ENCODE data around the gene PRKCA.
"Not testable (repeated sequence)": the region's sequence is repeated elsewhere in the genome, so short reads cannot be mapped to it uniquely, and the experiment has no call there.

PRKCA gene

GRCh38 chr17:66341462-66341861 is 39.0 kb downstream of the PRKCA start:
- no peaks in the 10 kb centered on the region for H3K27me3 ChIP-seq (ENCODE audit: insufficient read depth, low read length)

GRCh38 chr17:66342263-66342662 is 39.9 kb downstream of the PRKCA start:
- not testable (repeated sequence) for H2AFZ ChIP-seq (ENCODE audit: low read depth, low read length); H3K36me3 ChIP-seq (ENCODE audit: insufficient read depth, low read length); H3K4me1 ChIP-seq (ENCODE audit: insufficient read depth, low read length); H3K9me3 ChIP-seq (ENCODE audit: low read length); H3K4me3 ChIP-seq (ENCODE audit: low read length); H3K27me3 ChIP-seq (ENCODE audit: insufficient read depth, low read length)

More at GRCh38 chr17:66341462-66341861, 39.0 kb downstream of the PRKCA start:
- Histone ChIP-seq H3K4me1 (ENCODE audit: insufficient read depth, low read length) (peaks cover 6% of the 10 kb centered on the region), H3K36me3 (ENCODE audit: insufficient read depth, low read length) (no peaks in the 10 kb centered on the region), H2AFZ (ENCODE audit: low read depth, low read length) (no peak overlapping the region), H3K9me3 (ENCODE audit: low read length) (no peaks in the 10 kb centered on the region), H3K4me3 (ENCODE audit: low read length) (no peak overlapping the region)

GRCh38 chr17:66343531-66344078 is 41.2 kb downstream of the PRKCA start:
- Histone ChIP-seq H2AFZ (ENCODE audit: low read depth, low read length) (no peak overlapping the region), H3K9me3 (ENCODE audit: low read length) (no peaks in the 10 kb centered on the region), H3K27me3 (ENCODE audit: insufficient read depth, low read length) (no peaks in the 10 kb centered on the region), H3K4me3 (ENCODE audit: low read length) (no peak overlapping the region), H3K4me1 (ENCODE audit: insufficient read depth, low read length) (peaks cover 11% of the 10 kb centered on the region), H3K36me3 (ENCODE audit: insufficient read depth, low read length) (no peaks in the 10 kb centered on the region)

- no peak overlapping the region for H3K4me3 ChIP-seq (ENCODE audit: low read length)
- H2AFZ ChIP-seq (ENCODE audit: low read depth, low read length), result no peak overlapping the region
- H3K27me3 ChIP-seq (ENCODE audit: insufficient read depth, low read length), result no peaks in the 10 kb centered on the region
- no peaks in the 10 kb centered on the region for H3K9me3 ChIP-seq (ENCODE audit: low read length)
- H3K4me1 ChIP-seq (ENCODE audit: insufficient read depth, low read length), result peaks cover 13% of the 10 kb centered on the region
- H3K36me3 ChIP-seq (ENCODE audit: insufficient read depth, low read length), result no peaks in the 10 kb centered on the region
Measured at GRCh38 chr17:66344473-66344872, 42.1 kb downstream of the PRKCA start.

GRCh38 chr17:66345264-66345663 is 42.9 kb downstream of the PRKCA start:
- H3K4me1 ChIP-seq (ENCODE audit: insufficient read depth, low read length), result peaks cover 13% of the 10 kb centered on the region
- H3K4me3 ChIP-seq (ENCODE audit: low read length), result no peak overlapping the region
- no peaks in the 10 kb centered on the region for H3K9me3 ChIP-seq (ENCODE audit: low read length)
- no peaks in the 10 kb centered on the region for H3K36me3 ChIP-seq (ENCODE audit: insufficient read depth, low read length)
- H3K27me3 ChIP-seq (ENCODE audit: insufficient read depth, low read length), result no peaks in the 10 kb centered on the region
- no peak overlapping the region for H2AFZ ChIP-seq (ENCODE audit: low read depth, low read length)

GRCh38 chr17:66345949-66346638 is 43.7 kb downstream of the PRKCA start:
- H3K36me3 ChIP-seq (ENCODE audit: insufficient read depth, low read length); H3K9me3 ChIP-seq (ENCODE audit: low read length); H3K27me3 ChIP-seq (ENCODE audit: insufficient read depth, low read length); H3K4me3 ChIP-seq (ENCODE audit: low read length); H2AFZ ChIP-seq (ENCODE audit: low read depth, low read length): not testable (repeated sequence)
- H3K4me1 ChIP-seq (ENCODE audit: insufficient read depth, low read length), result peaks cover 13% of the 10 kb centered on the region

- Histone ChIP-seq H3K9me3 (ENCODE audit: low read length) (no peaks in the 10 kb centered on the region), H2AFZ (ENCODE audit: low read depth, low read length) (no peak overlapping the region), H3K4me3 (ENCODE audit: low read length) (no peak overlapping the region), H3K27me3 (ENCODE audit: insufficient read depth, low read length) (no peaks in the 10 kb centered on the region), H3K36me3 (ENCODE audit: insufficient read depth, low read length) (no peaks in the 10 kb centered on the region), H3K4me1 (ENCODE audit: insufficient read depth, low read length) (peaks cover 13% of the 10 kb centered on the region)
Measured at GRCh38 chr17:66347661-66348514, 45.5 kb downstream of the PRKCA start.

GRCh38 chr17:66348584-66349165 is 46.3 kb downstream of the PRKCA start:
- H3K9me3 ChIP-seq (ENCODE audit: low read length), result no peaks in the 10 kb centered on the region
- H3K36me3 ChIP-seq (ENCODE audit: insufficient read depth, low read length), result no peaks in the 10 kb centered on the region
- no peak overlapping the region for H2AFZ ChIP-seq (ENCODE audit: low read depth, low read length)
- H3K27me3 ChIP-seq (ENCODE audit: insufficient read depth, low read length), result no peaks in the 10 kb centered on the region
- H3K4me3 ChIP-seq (ENCODE audit: low read length), result no peak overlapping the region
- H3K4me1 ChIP-seq (ENCODE audit: insufficient read depth, low read length), result peaks cover 13% of the 10 kb centered on the region

GRCh38 chr17:66349521-66350254 is 47.3 kb downstream of the PRKCA start:
- no peak overlapping the region for H3K4me3 ChIP-seq (ENCODE audit: low read length)

GRCh38 chr17:66350576-66350975 is 48.2 kb downstream of the PRKCA start:
- H2AFZ ChIP-seq (ENCODE audit: low read depth, low read length), result not testable (repeated sequence)

More at GRCh38 chr17:66349521-66350254, 47.3 kb downstream of the PRKCA start:
- Histone ChIP-seq H3K36me3 (ENCODE audit: insufficient read depth, low read length) (no peaks in the 10 kb centered on the region), H3K9me3 (ENCODE audit: low read length) (no peaks in the 10 kb centered on the region), H3K4me1 (ENCODE audit: insufficient read depth, low read length) (peaks cover 13% of the 10 kb centered on the region), H2AFZ (ENCODE audit: low read depth, low read length) (no peak overlapping the region), H3K27me3 (ENCODE audit: insufficient read depth, low read length) (no peaks in the 10 kb centered on the region)

GRCh38 chr17:66351033-66351432 is 48.6 kb downstream of the PRKCA start:
- no peaks in the 10 kb centered on the region for H3K36me3 ChIP-seq (ENCODE audit: insufficient read depth, low read length)
- H3K4me1 ChIP-seq (ENCODE audit: insufficient read depth, low read length), result peaks cover 9% of the 10 kb centered on the region
- no peaks in the 10 kb centered on the region for H3K9me3 ChIP-seq (ENCODE audit: low read length)
- no peak overlapping the region for H2AFZ ChIP-seq (ENCODE audit: low read depth, low read length)
- H3K27me3 ChIP-seq (ENCODE audit: insufficient read depth, low read length), result no peaks in the 10 kb centered on the region
- no peak overlapping the region for H3K4me3 ChIP-seq (ENCODE audit: low read length)

More at GRCh38 chr17:66350576-66350975, 48.2 kb downstream of the PRKCA start:
- not testable (repeated sequence) for H3K36me3 ChIP-seq (ENCODE audit: insufficient read depth, low read length); H3K9me3 ChIP-seq (ENCODE audit: low read length); H3K27me3 ChIP-seq (ENCODE audit: insufficient read depth, low read length); H3K4me3 ChIP-seq (ENCODE audit: low read length); H3K4me1 ChIP-seq (ENCODE audit: insufficient read depth, low read length)

- no peaks in the 10 kb centered on the region for H3K36me3 ChIP-seq (ENCODE audit: insufficient read depth, low read length)
- H3K4me3 ChIP-seq (ENCODE audit: low read length), result no peak overlapping the region
- H3K9me3 ChIP-seq (ENCODE audit: low read length), result no peaks in the 10 kb centered on the region
- H2AFZ ChIP-seq (ENCODE audit: low read depth, low read length), result no peak overlapping the region
- H3K27me3 ChIP-seq (ENCODE audit: insufficient read depth, low read length), result no peaks in the 10 kb centered on the region
- peaks cover 9% of the 10 kb centered on the region for H3K4me1 ChIP-seq (ENCODE audit: insufficient read depth, low read length)
Measured at GRCh38 chr17:66351701-66352100, 49.3 kb downstream of the PRKCA start.

Measured in neuron (in vitro differentiated cells).